HT-29 (cell line): ENCODE results near the gene CACNA1S. TPM values are rescaled to one million over a fixed set of nuclear protein-coding genes. Genes with fewer than 3 reads are reported as not detected.
A peak's percentile ranks its signal among the peaks of the same experiment; 100 is the strongest.

ENCODE experiments used
- DNase-seq: peaks from one replicate; pipeline ENCODE4 v3.0.0-alpha.2; 2015; ENCODE audit warnings: low spot score
- total RNA-seq: library from RNA; depleted of rRNA; stranded (reverse); fragments of >200 nt; shearing (Covaris generic); gene quantifications from 2 replicates; pipeline ENCODE4 v1.2.3, GENCODE V29; 2014

The CACNA1S gene
- total RNA-seq, 1 experiment from 2014 or later: not detected

GRCh38 chr1:201093962-201094361, 18.3 kb downstream of the CACNA1S start:
- no peak for DNase-seq

GRCh38 chr1:201093561-201093960, 18.7 kb downstream of the CACNA1S start:
- no peak for DNase-seq

DNA sequence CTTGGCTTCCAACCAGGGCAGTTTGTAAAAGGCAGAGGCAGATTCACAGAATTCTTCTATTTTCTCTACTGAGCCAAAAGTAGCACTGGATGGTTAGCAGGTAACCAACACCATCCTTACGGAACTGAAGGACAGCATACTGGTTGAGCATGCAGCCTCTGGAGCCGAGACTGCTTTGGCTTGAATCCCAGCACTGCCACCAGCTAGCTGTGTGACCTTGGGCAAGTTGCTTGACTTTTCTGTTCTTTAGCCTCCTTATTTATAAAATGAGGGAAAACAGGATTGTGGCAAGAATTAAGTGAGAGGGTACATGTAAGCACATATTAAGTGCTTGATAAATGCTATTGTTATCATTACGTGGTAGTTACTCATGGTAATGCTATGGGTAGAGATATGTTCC, 19.5 kb downstream of the CACNA1S start:
- no peak for DNase-seq

DNA sequence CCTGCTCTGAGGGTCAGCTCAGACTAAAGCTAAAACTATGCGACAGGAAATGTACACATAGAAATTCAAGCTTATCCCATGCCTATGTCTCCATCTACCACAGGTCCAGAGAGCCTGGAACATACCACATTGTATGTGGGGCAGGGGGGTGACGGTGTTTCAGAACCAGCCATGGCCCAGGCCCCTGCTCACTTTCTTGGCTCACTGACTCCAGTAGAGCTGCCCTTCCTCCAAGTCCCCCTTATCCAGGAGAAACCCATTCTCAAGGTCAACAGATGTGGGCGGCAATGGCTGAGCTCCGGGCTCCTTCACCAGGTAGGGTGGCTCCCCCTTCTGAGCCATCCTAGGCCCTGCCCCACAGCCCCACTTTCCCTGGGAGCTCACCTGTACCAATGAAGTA, 21.0 kb downstream of the CACNA1S start:
- DNase-seq: no peak

GRCh38 chr1:201090541-201090940, 21.7 kb downstream of the CACNA1S start:
- DNase-seq: no peak

DNA sequence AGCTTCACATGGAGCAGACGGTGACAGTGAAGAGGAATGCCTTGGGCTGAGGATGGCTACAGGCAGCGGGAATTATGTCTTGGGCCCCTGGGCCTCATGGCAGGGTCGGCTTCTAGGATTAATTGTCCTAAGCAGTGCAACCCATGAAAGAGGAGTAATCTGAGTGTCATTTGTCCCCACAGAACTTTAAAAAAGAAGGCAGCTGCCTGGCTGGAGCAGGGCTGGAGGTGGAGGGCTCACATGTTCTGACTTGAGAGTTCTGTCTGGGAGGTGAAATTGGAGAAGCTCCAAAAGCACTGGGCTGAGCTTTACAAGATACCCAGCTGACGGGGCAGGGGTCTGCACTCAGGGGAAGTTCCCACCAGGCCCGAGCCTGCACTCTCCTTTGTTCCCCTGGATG, 22.6 kb downstream of the CACNA1S start:
- DNase-seq: no peak

GRCh38 chr1:201088901-201089525, 23.2 kb downstream of the CACNA1S start:
- DNase-seq: no peak

- DNase-seq: no peak
These were observed 23.8 kb downstream of the CACNA1S start for GRCh38 chr1:201088395-201088794.

DNA sequence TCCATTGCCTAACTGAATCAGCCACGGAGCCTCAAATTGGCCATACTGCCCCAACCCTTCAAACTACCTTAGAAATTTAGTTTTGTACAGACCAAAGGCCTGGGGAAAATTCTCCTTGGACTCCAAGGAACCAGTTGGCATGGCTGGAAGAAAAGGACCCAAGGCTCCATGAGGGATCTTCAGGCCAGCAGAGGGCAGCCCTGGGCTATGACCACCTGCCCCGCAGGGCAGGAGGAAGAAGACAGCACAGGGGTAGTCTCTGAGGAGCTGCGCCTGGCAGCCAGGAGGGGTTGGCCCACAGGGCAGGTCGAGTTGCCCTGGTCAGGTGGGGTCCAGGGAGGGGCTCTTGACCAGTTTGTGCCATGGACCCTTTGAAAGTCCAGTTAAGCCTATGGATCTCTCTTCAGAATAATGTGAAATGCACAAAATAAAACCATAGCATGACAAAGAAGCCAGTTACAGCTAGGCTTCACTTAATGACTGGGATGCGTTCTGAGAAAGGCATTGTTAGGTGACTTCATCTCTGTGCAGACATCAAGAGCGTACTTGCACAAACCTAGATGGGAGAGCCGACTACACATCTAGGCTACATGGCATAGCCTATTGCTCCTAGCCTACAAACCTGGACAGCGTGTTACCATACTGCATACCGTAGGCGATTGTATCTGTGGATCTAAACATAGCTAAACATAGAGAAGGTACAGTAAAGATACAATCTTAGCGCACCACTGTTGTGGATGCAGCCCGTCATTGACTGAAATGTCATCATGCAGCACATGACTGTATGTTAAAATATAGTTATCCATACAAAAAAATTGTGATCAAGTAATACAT, 26.1 kb downstream of the CACNA1S start:
- DNase-seq: peak; percentile 73

DNA sequence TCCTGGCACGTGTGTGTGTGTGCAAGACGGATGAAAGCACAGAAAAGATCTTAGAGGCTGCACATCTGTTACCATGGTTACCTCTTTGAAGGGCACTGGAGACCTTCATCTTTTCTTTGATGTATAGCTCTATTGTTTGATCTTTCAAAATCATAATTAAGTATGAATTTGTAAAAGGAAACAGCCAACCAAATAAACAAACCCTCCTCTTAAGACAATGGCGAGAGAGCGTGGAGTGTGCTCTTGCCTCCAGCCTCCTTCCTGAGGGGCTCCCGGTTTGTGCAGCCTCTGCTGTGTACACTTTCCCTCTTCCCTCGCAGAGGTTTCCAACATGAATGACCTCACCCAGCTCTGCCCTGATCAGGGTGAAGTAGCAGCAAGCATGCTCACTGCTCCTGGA, 27.9 kb downstream of the CACNA1S start:
- no peak for DNase-seq

DNA sequence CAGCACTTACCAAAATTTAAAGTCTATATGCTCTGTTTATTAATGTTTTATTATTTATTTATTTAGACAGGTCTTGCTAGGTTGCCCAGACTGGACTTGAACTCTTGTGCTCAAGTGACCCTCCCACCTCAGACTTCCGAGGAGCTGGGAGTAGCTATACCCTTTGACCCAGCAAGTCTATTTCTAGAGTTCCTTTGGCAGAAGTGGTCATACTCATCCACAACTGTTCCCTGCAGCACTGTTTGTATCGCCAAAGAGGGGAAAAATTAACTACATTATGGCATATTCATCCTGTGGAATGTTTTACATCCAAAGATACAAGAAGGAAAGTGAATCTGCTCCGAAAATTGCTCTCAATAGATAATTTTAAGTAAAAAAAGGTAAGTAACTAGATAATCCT, 28.5 kb downstream of the CACNA1S start:
- no peak for DNase-seq

DNA sequence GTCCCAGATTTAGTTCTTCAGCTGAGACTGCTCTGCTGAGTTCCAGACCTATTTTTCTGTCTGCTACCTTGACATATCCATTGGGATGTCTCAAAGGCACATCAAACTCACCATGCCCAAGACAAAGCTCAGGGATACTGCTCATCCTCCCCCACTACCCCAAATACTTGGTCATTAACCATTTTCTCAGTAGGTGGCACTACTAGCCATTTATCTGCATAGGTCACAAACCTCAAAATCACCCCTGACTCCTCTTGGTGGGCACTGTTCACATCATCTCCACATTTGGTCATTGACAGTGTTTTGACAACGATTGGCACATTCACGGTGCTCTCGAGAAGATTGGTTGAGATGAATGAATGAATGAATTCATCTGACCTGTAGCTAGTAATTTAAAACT, 32.1 kb downstream of the CACNA1S start:
- DNase-seq: no peak

GRCh38 chr1:201077736-201078135, 34.5 kb downstream of the CACNA1S start:
- DNase-seq: no peak

DNA sequence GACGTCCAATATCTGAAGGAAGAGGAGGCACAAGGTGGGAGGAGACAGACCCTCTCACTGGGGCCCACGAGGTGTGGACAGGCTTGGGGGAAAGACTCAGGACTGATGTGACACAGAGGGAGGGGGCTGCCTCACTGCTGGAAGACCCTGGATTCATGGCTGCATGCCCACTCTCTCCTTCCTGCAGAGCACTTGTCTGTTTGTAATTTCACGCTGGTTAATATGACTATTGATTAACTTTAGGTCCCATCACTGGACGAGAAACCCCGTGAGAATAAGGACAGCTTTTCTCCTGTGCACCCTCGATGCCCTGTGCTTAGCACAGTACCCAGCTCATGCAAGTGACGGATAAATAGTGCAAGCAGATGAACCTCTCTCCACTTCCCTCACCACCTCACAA, 35.1 kb downstream of the CACNA1S start:
- DNase-seq: no peak

DNA sequence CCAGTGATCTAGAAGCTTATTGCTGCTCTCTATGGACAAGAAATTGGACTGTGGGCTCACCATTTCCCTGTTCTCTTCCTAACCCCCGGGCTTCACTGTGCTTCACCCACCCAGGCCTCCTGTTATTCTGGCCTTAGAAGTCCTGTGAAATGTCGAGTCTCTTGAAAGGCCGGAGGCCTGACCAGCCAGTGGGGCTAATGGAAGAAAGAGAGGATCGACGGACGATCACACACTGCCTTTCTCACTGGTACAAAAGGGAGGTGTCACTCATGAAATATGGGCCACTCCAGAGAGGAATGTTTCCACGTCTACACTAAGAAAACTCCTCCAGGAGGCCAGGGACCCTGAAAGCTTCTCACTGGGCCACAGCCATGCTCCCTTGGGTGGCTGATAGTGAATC, 36.1 kb downstream of the CACNA1S start:
- DNase-seq: no peak

GRCh38 chr1:201074018-201074417, 38.2 kb downstream of the CACNA1S start:
- DNase-seq: no peak

DNA sequence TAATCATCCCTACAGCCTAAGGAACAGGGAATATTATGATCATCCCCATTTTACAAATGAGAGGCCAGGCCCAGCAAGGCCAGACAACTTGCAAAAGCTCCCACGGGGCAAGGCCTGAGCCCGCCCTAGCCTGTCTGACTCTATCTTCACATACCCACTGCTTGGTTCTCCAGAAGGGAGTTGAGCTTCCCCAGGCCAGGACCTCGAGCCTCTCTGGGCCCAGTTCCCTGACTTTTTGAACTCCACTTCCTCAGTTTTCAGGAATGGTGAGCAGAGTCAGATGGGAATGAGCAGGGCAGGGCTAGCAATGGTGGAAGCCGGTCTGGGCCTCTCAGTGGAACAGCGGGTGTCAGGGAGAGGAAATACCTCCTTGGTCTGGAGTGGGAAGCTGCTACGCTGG, 39.3 kb downstream of the CACNA1S start:
- DNase-seq: no peak

GRCh38 chr1:201072149-201072548, 40.1 kb downstream of the CACNA1S start:
- DNase-seq: no peak

- DNase-seq: no peak
These were observed 42.6 kb downstream of the CACNA1S start for GRCh38 chr1:201069636-201070035.

DNA sequence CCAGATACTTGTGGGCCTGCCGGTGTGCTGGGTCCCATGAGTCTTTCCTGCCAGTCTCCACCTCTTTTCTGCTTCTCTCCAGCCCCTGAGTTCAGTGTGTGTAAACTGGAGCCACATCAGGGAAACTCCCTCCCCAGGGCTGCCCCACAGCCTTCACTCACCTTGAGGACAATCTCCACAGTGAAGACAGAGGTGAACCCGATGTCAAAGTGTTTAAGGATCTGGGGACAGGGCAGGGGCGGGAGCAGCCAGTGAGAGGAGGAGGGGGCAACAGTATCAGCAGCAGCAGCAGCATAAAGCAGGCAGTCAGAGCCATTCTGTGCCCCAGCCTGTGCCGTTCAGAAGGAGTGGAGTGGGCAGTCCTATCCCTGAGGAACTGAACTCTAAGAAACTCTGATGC, 43.2 kb downstream of the CACNA1S start:
- DNase-seq: no peak

DNA sequence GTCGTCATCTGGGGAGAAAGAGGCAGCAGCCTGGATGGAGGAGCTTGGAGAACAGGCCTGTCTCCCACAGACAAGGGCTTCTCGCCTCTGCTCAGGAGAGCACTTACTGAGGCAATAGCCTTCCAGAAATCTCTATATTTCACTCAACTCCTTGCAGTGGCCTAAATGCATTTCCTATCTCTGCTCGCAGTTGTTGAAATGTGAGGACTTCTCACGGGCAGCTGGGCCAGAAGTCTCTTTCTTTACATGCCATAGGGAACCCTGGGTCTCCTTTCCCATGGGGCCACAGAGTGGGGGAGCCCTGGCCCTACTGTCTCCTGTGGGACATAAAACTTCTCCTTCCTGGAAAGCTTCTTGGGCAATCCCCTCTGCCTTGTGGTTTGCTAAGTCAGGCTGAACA, 45.2 kb downstream of the CACNA1S start:
- DNase-seq: no peak

GRCh38 chr1:201065686-201066085, 46.5 kb downstream of the CACNA1S start:
- no peak for DNase-seq

DNA sequence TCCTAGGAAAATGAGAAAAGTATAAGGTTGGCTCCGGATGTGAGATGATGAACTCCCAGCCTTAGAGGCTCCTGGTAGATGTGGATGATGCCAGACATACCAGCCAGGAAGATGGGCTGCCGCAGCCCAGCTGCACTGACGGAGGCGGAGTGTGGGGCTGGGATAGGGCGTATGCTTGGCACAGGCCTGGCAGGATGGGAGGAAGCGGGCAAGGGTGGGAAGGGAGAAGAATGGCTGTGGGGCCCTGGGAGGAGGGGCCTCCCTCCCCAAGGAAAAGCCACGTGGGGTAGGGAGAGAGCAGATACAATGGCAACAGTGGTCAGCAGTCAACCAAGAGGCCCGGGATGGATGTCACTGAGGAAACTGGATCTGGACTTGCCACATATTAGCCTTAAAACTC, 47.4 kb downstream of the CACNA1S start:
- DNase-seq: no peak
